Keratinocyte (primary cell): ENCODE data around the gene SAG. TPM values are rescaled to one million over a fixed set of nuclear protein-coding genes. Genes with fewer than 3 reads are reported as not detected.

Experiments used
- DNase-seq: peaks from one replicate; pipeline ENCODE4 v3.0.0-alpha.2; 2011; ENCODE audit warnings: low read depth, missing footprints, low spot score
- FAIRE-seq: peaks from 2 replicates; lab custom pipeline; 2011; peaks lifted over from hg19 to GRCh38; lab: Jason Lieb, UNC
- H2AFZ ChIP-seq: 2 replicates; pipeline ENCODE4 v1.6.0; 2012; ENCODE audit warnings: low read length, control low read depth, inconsistent platforms; ENCODE audit not compliant: control insufficient read depth
- H3K27ac ChIP-seq: 2 replicates; pipeline ENCODE4 v1.5.1; 2011; ENCODE audit warnings: low read length; ENCODE audit not compliant: control insufficient read depth, insufficient read depth
- H3K27me3 ChIP-seq: 3 replicates; pipeline ENCODE4 v1.6.0; 2011; ENCODE audit warnings: low read length; ENCODE audit not compliant: control insufficient read depth, insufficient read depth; ENCODE audit errors: extremely low read depth
- H3K36me3 ChIP-seq, 2 experiments: 2 replicates in 1 of 2; 3 replicates in 1 of 2; pipeline ENCODE4 v1.5.1; 2011; ENCODE audit warnings: low read length in 2 of 2, mild to moderate bottlenecking in 1 of 2; ENCODE audit not compliant: control insufficient read depth in 2 of 2, insufficient read depth in 2 of 2; ENCODE audit errors: extremely low read depth in 1 of 2
- H3K4me1 ChIP-seq: 3 replicates; pipeline ENCODE4 v1.5.1; 2011; ENCODE audit warnings: low read length; ENCODE audit not compliant: control insufficient read depth, insufficient read depth; ENCODE audit errors: extremely low read depth
- H3K4me2 ChIP-seq: 3 replicates; pipeline ENCODE4 v1.6.0; 2011; ENCODE audit warnings: low read depth, low read length; ENCODE audit not compliant: control insufficient read depth, insufficient read depth; ENCODE audit errors: extremely low read depth
- H3K4me3 ChIP-seq, 3 experiments: fragments of 200-600 bp in 1 of 3; sonication (generic) in 1 of 3; 2 replicates in 2 of 3; 3 replicates in 1 of 3; pipeline ENCODE4 v1.5.1; 2011 to 2016; ENCODE audit warnings: low read length in 3 of 3, mild to moderate bottlenecking in 3 of 3, control low read depth in 2 of 3, inconsistent platforms in 1 of 3, low read depth in 1 of 3, mixed read lengths in 1 of 3, mixed run types in 1 of 3, moderate library complexity in 1 of 3; ENCODE audit not compliant: control insufficient read depth in 2 of 3, insufficient read depth in 2 of 3; ENCODE audit errors: extremely low read depth in 1 of 3
- H3K79me2 ChIP-seq: 2 replicates; pipeline ENCODE4 v1.6.0; 2012; ENCODE audit warnings: low read length; ENCODE audit not compliant: control insufficient read depth, insufficient read depth
- H3K9ac ChIP-seq: 3 replicates; pipeline ENCODE4 v1.6.0; 2011; ENCODE audit warnings: low read length; ENCODE audit not compliant: control insufficient read depth, insufficient read depth; ENCODE audit errors: extremely low read depth
- H3K9me1 ChIP-seq: 3 replicates; pipeline ENCODE4 v1.6.0; 2011; ENCODE audit warnings: low read length; ENCODE audit not compliant: control insufficient read depth, insufficient read depth; ENCODE audit errors: extremely low read depth
- H3K9me3 ChIP-seq: 2 replicates; pipeline ENCODE4 v1.5.1; 2012; ENCODE audit warnings: low read depth, low read length; ENCODE audit not compliant: control insufficient read depth
- H4K20me1 ChIP-seq: 3 replicates; pipeline ENCODE4 v1.6.0; 2011; ENCODE audit warnings: low read length; ENCODE audit not compliant: control insufficient read depth, insufficient read depth; ENCODE audit errors: extremely low read depth
- EZH2 ChIP-seq: IDR thresholded peaks from one replicate; pipeline ENCODE4 v1.6.1; 2012; ENCODE audit warnings: inconsistent platforms, mild to moderate bottlenecking, low read length, moderate library complexity
- dilution Hi-C: fragments of 300-500 bp; cut with MboI; formaldehyde crosslinking; loops from one replicate; pipeline ENCODE4 v1.7.0; 2020; ENCODE audit warnings: low sequenced_read_pairs; ENCODE audit not compliant: extremely low pct_ligation_motif_present
- polyA plus RNA-seq, 5 experiments: library from polyadenylated mRNA; depleted of rRNA in 3 of 5; stranded (reverse) in 3 of 5; stranded (forward) in 1 of 5; unstranded in 1 of 5; fragments of >200 nt; gene quantifications; 1 replicate in 1 of 5; 2 replicates in 3 of 5; 3 replicates in 1 of 5; pipeline versions ENCODE4 v1.2.1 to v1.2.3, GENCODE V29; 2011 to 2012; ENCODE audit warnings: missing spikeins in 2 of 5, low read depth in 1 of 5, low replicate concordance in 1 of 5
- TF ChIP-seq, protein P1 (sequence below), 3 experiments: IDR thresholded peaks in 1 of 3; conservative IDR thresholded peaks in 1 of 3; optimal IDR thresholded peaks in 1 of 3; 2 replicates in 2 of 3; 3 replicates in 1 of 3; pipeline versions ENCODE3 to v1.5.1; 2011; ENCODE audit warnings: low read length in 3 of 3, mild to moderate bottlenecking in 3 of 3, moderate library complexity in 2 of 3, control low read depth in 1 of 3, inconsistent platforms in 1 of 3; ENCODE audit not compliant: insufficient read depth in 2 of 3; ENCODE audit errors: extremely low read depth in 1 of 3

The SAG gene
- polyA plus RNA-seq, 1 donor (not counting 4 experiments of a cell fraction or from before 2014, with no cell fraction given): not detected

DNA sequence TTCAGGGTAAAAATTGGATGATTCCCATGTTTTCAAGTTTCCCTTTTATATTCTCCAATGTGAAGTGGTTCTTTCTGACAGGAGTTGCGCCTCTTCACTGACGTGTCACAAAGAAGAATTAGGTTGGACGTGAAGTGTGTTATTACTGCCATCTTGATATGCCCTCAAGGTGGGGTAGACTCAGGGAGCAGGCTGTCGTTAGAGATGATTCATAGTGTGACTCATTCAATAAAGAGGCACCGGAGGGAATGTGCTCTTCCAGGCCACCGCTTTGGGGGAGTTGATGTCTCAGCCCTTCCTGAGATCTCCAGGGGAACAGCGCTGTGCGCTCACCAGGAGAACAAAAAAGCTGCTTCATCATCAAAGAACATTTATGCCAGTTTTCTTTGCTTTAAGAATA lies 43.1 kb downstream of the SAG start:
- H3K4me2 ChIP-seq: peak overlapping the region; percentile 58
- no peaks in the 10 kb centered on the region for H3K9me3 ChIP-seq
- no peaks in the 10 kb centered on the region for H3K9me1 ChIP-seq
- peaks cover 31% of the 10 kb centered on the region for H3K4me1 ChIP-seq
- peak; percentile 96 for FAIRE-seq
- H3K36me3 ChIP-seq: no peaks in the 10 kb centered on the region
- peak overlapping the region; percentile 26 for H3K9ac ChIP-seq
- peaks cover 9% of the 10 kb centered on the region for H3K27me3 ChIP-seq
- no peaks in the 10 kb centered on the region for H3K79me2 ChIP-seq
- peaks cover under 1% of the 10 kb centered on the region for H4K20me1 ChIP-seq
- H2AFZ ChIP-seq: no peak overlapping the region
- H3K27ac ChIP-seq: peak overlapping the region; percentile 46
- dilution Hi-C loops: no loop called here
- H3K4me3 ChIP-seq: no peak overlapping the region
- peak; percentile 87 for DNase-seq
- TF ChIP-seq, protein P1, sequence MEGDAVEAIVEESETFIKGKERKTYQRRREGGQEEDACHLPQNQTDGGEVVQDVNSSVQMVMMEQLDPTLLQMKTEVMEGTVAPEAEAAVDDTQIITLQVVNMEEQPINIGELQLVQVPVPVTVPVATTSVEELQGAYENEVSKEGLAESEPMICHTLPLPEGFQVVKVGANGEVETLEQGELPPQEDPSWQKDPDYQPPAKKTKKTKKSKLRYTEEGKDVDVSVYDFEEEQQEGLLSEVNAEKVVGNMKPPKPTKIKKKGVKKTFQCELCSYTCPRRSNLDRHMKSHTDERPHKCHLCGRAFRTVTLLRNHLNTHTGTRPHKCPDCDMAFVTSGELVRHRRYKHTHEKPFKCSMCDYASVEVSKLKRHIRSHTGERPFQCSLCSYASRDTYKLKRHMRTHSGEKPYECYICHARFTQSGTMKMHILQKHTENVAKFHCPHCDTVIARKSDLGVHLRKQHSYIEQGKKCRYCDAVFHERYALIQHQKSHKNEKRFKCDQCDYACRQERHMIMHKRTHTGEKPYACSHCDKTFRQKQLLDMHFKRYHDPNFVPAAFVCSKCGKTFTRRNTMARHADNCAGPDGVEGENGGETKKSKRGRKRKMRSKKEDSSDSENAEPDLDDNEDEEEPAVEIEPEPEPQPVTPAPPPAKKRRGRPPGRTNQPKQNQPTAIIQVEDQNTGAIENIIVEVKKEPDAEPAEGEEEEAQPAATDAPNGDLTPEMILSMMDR (optimal IDR thresholded peaks at IDR 0.05 in 1 of 3, IDR thresholded peaks at IDR 0.05 in 1 of 3, conservative IDR thresholded peaks at IDR 0.05 in 1 of 3; ENCODE audit: extremely low read depth in 1 of 3, insufficient read depth in 2 of 3, low read length in 3 of 3): peak in 1 of 3 experiments; percentile 12
- TF ChIP-seq EZH2: no peak

DNA sequence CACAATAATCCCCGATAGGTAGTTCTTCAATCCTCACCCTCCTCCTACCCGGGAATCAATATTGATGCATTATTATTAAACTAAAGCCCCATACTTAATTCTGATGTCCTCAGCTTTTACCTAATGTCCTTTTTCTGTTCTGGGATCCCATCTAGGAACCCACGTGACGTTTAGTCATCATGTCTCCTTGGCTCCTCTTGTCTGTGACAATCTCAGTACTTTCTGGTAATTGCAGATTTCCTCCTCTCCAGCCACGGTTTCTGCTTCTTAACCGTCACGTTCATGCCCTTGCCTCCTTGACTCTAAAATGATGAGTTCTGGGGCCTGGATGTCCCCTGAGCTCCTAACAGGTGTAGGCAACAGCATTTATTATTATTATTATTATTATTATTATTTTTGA lies 43.8 kb downstream of the SAG start:
- TF ChIP-seq EZH2: no peak
- TF ChIP-seq, protein P1 (optimal IDR thresholded peaks at IDR 0.05 in 1 of 3, IDR thresholded peaks at IDR 0.05 in 1 of 3, conservative IDR thresholded peaks at IDR 0.05 in 1 of 3; ENCODE audit: extremely low read depth in 1 of 3, insufficient read depth in 2 of 3, low read length in 3 of 3): no peak
- Histone ChIP-seq H3K4me2 (peak overlapping the region; percentile 58), H4K20me1 (peaks cover 4% of the 10 kb centered on the region), H3K9me3 (no peaks in the 10 kb centered on the region), H3K79me2 (peaks cover 3% of the 10 kb centered on the region), H3K36me3 (no peaks in the 10 kb centered on the region), H3K9ac (peak overlapping the region; percentile 3), H3K27ac (peak overlapping the region; percentile 46), H3K4me1 (peaks cover 39% of the 10 kb centered on the region), H3K27me3 (peaks cover 9% of the 10 kb centered on the region), H3K9me1 (no peaks in the 10 kb centered on the region), H3K4me3 (no peak overlapping the region), H2AFZ (no peak overlapping the region)
- DNase-seq (no peak), FAIRE-seq (no peak)
- dilution Hi-C loops: no loop called here
